Activated T-cell treated with anti-CD3 and anti-CD28 coated beads, Interleukin-2, amount 50 U/mL, for 1 hour (primary cell): Measurements from ENCODE around the gene DYNC2I2.

Experiments used
- DNase-seq: peaks from one replicate; pipeline ENCODE4 v3.0.0-alpha.2; 2020

Gene DYNC2I2

GRCh38 chr9:128635266-128636023 is 21.2 kb downstream of the DYNC2I2 start:
- no peak for DNase-seq

GRCh38 chr9:128634651-128635262 is 21.9 kb downstream of the DYNC2I2 start:
- no peak for DNase-seq

GRCh38 chr9:128634111-128634510 is 22.5 kb downstream of the DYNC2I2 start:
- DNase-seq, result no peak

GRCh38 chr9:128633601-128634000 is 23.0 kb downstream of the DYNC2I2 start:
- DNase-seq, result no peak

GRCh38 chr9:128633057-128633456 is 23.6 kb downstream of the DYNC2I2 start:
- DNase-seq, result no peak

- no peak for DNase-seq
These were observed 24.2 kb downstream of the DYNC2I2 start for GRCh38 chr9:128632486-128632885.

GRCh38 chr9:128632066-128632465 is 24.6 kb downstream of the DYNC2I2 start:
- DNase-seq, result no peak

GRCh38 chr9:128631636-128632035 is 25.0 kb downstream of the DYNC2I2 start:
- no peak for DNase-seq

GRCh38 chr9:128629852-128630545 is 26.6 kb downstream of the DYNC2I2 start:
- no peak for DNase-seq

GRCh38 chr9:128629136-128629535 is 27.5 kb downstream of the DYNC2I2 start:
- no peak for DNase-seq

GRCh38 chr9:128628471-128629048 is 28.1 kb downstream of the DYNC2I2 start:
- no peak for DNase-seq

- DNase-seq, result no peak
These were observed 28.7 kb downstream of the DYNC2I2 start for GRCh38 chr9:128627906-128628305.

- no peak for DNase-seq
These were observed 29.4 kb downstream of the DYNC2I2 start for GRCh38 chr9:128627127-128627715.

GRCh38 chr9:128626181-128626580 is 30.5 kb downstream of the DYNC2I2 start:
- DNase-seq, result no peak

- DNase-seq, result no peak
These were observed 31.1 kb downstream of the DYNC2I2 start for GRCh38 chr9:128625391-128626146.

- DNase-seq, result no peak
These were observed 32.1 kb downstream of the DYNC2I2 start for GRCh38 chr9:128624566-128624965.

GRCh38 chr9:128621730-128622455 is 34.8 kb downstream of the DYNC2I2 start:
- DNase-seq, result no peak

GRCh38 chr9:128619779-128620178 is 36.9 kb downstream of the DYNC2I2 start:
- no peak for DNase-seq

- DNase-seq, result no peak
These were observed 37.5 kb downstream of the DYNC2I2 start for GRCh38 chr9:128619127-128619526.

- DNase-seq, result no peak
These were observed 38.7 kb downstream of the DYNC2I2 start for GRCh38 chr9:128617943-128618342.

- DNase-seq, result no peak
These were observed 41.1 kb downstream of the DYNC2I2 start for GRCh38 chr9:128615571-128615970.

GRCh38 chr9:128614728-128615127 is 41.9 kb downstream of the DYNC2I2 start:
- no peak for DNase-seq
